Heart left ventricle (tissue), 16 donors: ENCODE measurements around the gene MIDN. TPM values are rescaled to one million over a fixed set of nuclear protein-coding genes. Genes with fewer than 3 reads are reported as not detected.
A peak's percentile ranks its signal among the peaks of the same experiment; 100 is the strongest.

ENCODE experiments used
- ATAC-seq, 4 donors: fragments of 200-7000 bp; cut with Tn5 transposase; one replicate each; pipeline ENCODE4 v1.9.1; 2020 to 2022; ENCODE audit warnings: moderate library complexity in 4 of 4, mild to moderate bottlenecking in 3 of 4, moderate number of reproducible peaks in 1 of 4
- DNase-seq, 5 donors: peaks; one replicate each; pipeline ENCODE4 v3.0.0-alpha.2; 2020
- H3K27ac ChIP-seq, 12 donors: fragments of 200-600 bp; sonication (generic) in 4 of 12; one replicate each; pipeline versions ENCODE4 v1.5.0 to v1.8.0; 2016 to 2022; ENCODE audit warnings: mild to moderate bottlenecking in 2 of 12
- H3K27me3 ChIP-seq, 9 donors: fragments of 200-600 bp; sonication (generic) in 2 of 9; one replicate each; pipeline versions ENCODE4 v1.5.1 to v1.8.0; 2016 to 2022; ENCODE audit warnings: mild to moderate bottlenecking in 3 of 9
- H3K36me3 ChIP-seq, 9 donors: fragments of 200-600 bp; sonication (generic) in 2 of 9; one replicate each; pipeline versions ENCODE4 v1.5.0 to v1.8.0; 2018 to 2022; ENCODE audit warnings: mild to moderate bottlenecking in 2 of 9
- H3K4me1 ChIP-seq, 12 donors: fragments of 200-600 bp; sonication (generic) in 4 of 12; one replicate each; pipeline versions ENCODE4 v1.5.0 to v1.8.0; 2016 to 2022; ENCODE audit warnings: mild to moderate bottlenecking in 3 of 12
- H3K4me3 ChIP-seq, 12 donors: fragments of 200-600 bp; sonication (generic) in 4 of 12; one replicate each; pipeline versions ENCODE4 v1.5.0 to v1.8.0; 2017 to 2022; ENCODE audit warnings: mild to moderate bottlenecking in 9 of 12, moderate library complexity in 4 of 12
- H3K9me3 ChIP-seq, 12 donors: fragments of 200-600 bp; sonication (generic) in 4 of 12; one replicate each; pipeline versions ENCODE4 v1.5.0 to v1.8.0; 2016 to 2022; ENCODE audit warnings: mild to moderate bottlenecking in 1 of 12
- CTCF ChIP-seq, 12 donors: fragments of 200-600 bp; sonication (generic) in 4 of 12; IDR thresholded peaks; one replicate each; pipeline versions ENCODE4 v1.5.0 to v1.8.0; 2018 to 2022; ENCODE audit warnings: antibody characterized with exemption in 12 of 12, mild to moderate bottlenecking in 5 of 12
- POLR2A ChIP-seq, 2 donors: fragments of 450-650 bp; IDR thresholded peaks; one replicate each; pipeline ENCODE4 v1.6.1; 2017; ENCODE audit warnings: antibody characterized with exemption in 2 of 2, mild to moderate bottlenecking in 2 of 2, moderate library complexity in 2 of 2
- WGBS, 4 donors: extraction: QIAGEN DNeasy Blood & Tissue Kit in 2 of 4; methylation state at CpG; one replicate each; pipeline versions ENCODE4 v1.1.5 to v1.1.7; 2013 to 2018; 5-methylcytosine and 5-hydroxymethylcytosine counted together
- intact Hi-C, 10 donors: fragments of 100-400 bp; cut with DNase I; formaldehyde crosslinking; loops; one replicate each; pipeline versions ENCODE4 v1.11.1 to v1.14.2; 2022
- polyA plus RNA-seq, 2 donors: library from polyadenylated mRNA; stranded (reverse); fragments of 200-250 nt; gene quantifications; one replicate each; pipeline ENCODE4 v1.2.3, GENCODE V29; 2013
- total RNA-seq, 9 donors: library from RNA; depleted of rRNA in 2 of 9; stranded (reverse); fragments of >200 nt in 2 of 9; fragmentation: NEBNext Ultra II Directional in 3 of 9; extraction: Animal tissue kit (Norgen Biotek cat#: 25700) in 3 of 9; gene quantifications; one replicate each; pipeline versions ENCODE4 v1.1.0 to v1.2.4, GENCODE V29; 2016 to 2023
- donor health status: ischemic (EF 13 %, LVEDD 7.1; RV severe dilation, severe dysfunction).
- donor health status: healthy with polysubstance abuse.
- donor health status: DM: no; HTN: yes; CAD: no.
- donor health status: DM: no; HTN: no; CAD: no.
- donor health status: ischemic (EF 25% LVEDD 6.9; RV normal size, moderate dysfunction).
- donor health status: ischemic (EF 25% LVEDD 5.7; RV mildly dilated, moderate dysfunction).
- donor health status: healthy.
- donor health status: DM: yes; HTN: yes; CAD: no.
- donor health status: ischemic (EF 35%, LVEDD 5.7; RV mildly dilated, moderate dysfunction).
- donor health status: nonischemic (EF 11% LVEDD 7.7; RV severe dilation, severe dysfunction).
- donor health status: DM: yes; HTN: yes; CAD: no.
- donor health status: PGD.
- donor health status: ischemic (EF 29% LVEDD 5.4; RV normal size, mild dysfunction).
- donor health status: nonischemic (EF 23%, LVEDD 6.1; RV moderate dilation, normal function).

Gene MIDN
- total and polyA plus RNA-seq, 11 donors = 25.8 to 115 (median 50.7) TPM

GRCh38 chr19:1264801-1265614 lies 16.6 kb downstream of the MIDN start:
- 67 to 73% (median 71%) methylated on average over 18 to 26 of the region's 26 CpGs for WGBS, 4 donors
- TF ChIP-seq POLR2A (IDR thresholded peaks at IDR 0.05) (no peak), CTCF (IDR thresholded peaks at IDR 0.05) (no peak)
- peak overlapping the region; percentile 43 to 96 (median 92) for H3K27ac ChIP-seq
- no peaks in the 10 kb centered on the region for H3K27me3 ChIP-seq
- DNase-seq (peak; percentile 75 to 87 (median 82)), ATAC-seq (peak in 2 of 4 donors; percentile 12 to 16)
- peaks cover 10 to 73% (median 65%) of the 10 kb centered on the region in 12 donors for H3K4me1 ChIP-seq
- no peaks in the 10 kb centered on the region for H3K9me3 ChIP-seq
- H3K4me3 ChIP-seq = peak overlapping the region in 6 of 12 donors; percentile 1 to 63 (median 56)
- intact Hi-C loops = no loop called here
- peaks cover 0 to 2% (median 0%) of the 10 kb centered on the region in 9 donors for H3K36me3 ChIP-seq

- intact Hi-C loops = loop anchor here in 4 of 10 donors (1.0 to 2.0 kb wide), 3 partner anchors 16 to 21 kb away; no protein-coding TSS in a partner anchor
- WGBS, 4 donors = 18 to 34% (median 26%) methylated on average over 10 to 28 of the region's 28 CpGs
- Histone ChIP-seq H3K36me3 (peaks cover 0 to 8% (median 4%) of the 10 kb centered on the region in 9 donors), H3K9me3 (no peaks in the 10 kb centered on the region), H3K4me3 (peak overlapping the region; percentile 2 to 66 (median 56)), H3K27me3 (no peaks in the 10 kb centered on the region), H3K27ac (peak overlapping the region; percentile 43 to 96 (median 92)), H3K4me1 (peaks cover 8 to 73% (median 65%) of the 10 kb centered on the region in 12 donors)
- DNase-seq (peak; percentile 68 to 89 (median 80)), ATAC-seq (peak in 3 of 4 donors; percentile 0 to 8 (median 8))
- no peak for TF ChIP-seq CTCF (IDR thresholded peaks at IDR 0.05)
- TF ChIP-seq POLR2A (IDR thresholded peaks at IDR 0.05) = no peak
Observed at GRCh38 chr19:1265615-1266128, 17.3 kb downstream of the MIDN start.

- Histone ChIP-seq H3K9me3 (no peaks in the 10 kb centered on the region), H3K4me3 (peak overlapping the region; percentile 2 to 66 (median 56)), H3K27me3 (no peaks in the 10 kb centered on the region), H3K36me3 (peaks cover 0 to 15% (median 11%) of the 10 kb centered on the region in 9 donors), H3K27ac (peak overlapping the region; percentile 43 to 96 (median 92)), H3K4me1 (peaks cover 12 to 76% (median 69%) of the 10 kb centered on the region in 12 donors)
- 2 to 11% (median 4%) methylated on average over 26 to 84 of the region's 84 CpGs for WGBS, 4 donors
- ATAC-seq = peak; percentile 4 to 56 (median 54)
- DNase-seq = peak; percentile 91 to 97 (median 91)
- intact Hi-C loops = loop anchor here in 4 of 10 donors (1.0 to 2.0 kb wide), 3 partner anchors 17 to 22 kb away; no protein-coding TSS in a partner anchor
- no peak for TF ChIP-seq CTCF (IDR thresholded peaks at IDR 0.05)
- TF ChIP-seq POLR2A (IDR thresholded peaks at IDR 0.05) = no peak
Observed at GRCh38 chr19:1266129-1266915, 17.9 kb downstream of the MIDN start.
